Measurements from ENCODE around the gene CDIP1.
"Not testable (repeated sequence)": the region's sequence is repeated elsewhere in the genome, so short reads cannot be mapped to it uniquely, and the experiment has no call there.

CDIP1 gene

DNA sequence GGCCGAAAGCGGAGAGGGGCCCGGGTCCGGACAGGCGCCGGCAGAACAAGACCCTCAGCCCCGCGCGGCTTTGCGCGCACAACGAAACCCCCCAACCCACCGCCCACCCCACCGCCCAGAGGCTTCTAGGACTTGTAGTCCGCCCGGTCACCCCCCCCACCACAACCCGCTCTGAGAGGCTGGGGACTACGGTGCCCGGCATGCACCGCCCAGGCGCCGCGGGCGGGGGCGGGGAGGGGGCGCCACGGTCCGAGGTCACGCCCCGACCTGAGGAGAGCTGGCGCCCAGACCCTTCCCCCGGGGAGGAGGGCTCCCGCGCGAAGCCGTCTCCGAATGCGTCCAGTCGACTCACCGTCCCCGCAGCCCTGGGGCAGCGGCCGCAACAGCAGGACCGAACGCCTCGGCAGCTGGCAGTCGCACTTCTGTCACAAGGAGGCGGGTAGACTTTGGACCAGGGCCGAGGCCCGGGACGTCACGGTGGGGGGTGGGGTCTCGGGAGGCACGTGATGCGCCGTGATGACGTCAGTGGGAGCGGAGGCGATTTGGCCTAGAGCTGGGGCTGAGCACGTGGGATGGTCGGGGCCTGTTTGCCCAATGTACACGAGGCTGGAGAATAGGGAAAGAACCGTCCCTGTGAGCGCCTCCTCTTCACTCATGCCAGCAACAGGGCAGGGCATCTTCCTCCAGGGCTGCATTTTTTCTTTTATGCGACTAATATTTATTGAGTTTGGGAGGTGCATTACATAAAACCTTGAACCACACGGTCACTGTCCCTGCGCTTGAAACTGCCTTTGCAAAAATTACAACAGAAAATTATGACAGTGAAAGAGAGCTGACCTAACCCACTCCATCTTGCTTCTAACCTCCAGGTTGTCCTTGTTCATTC is at the start of gene CDIP1:
Gene CDIP1, minus strand, starts transcription at position 424 of the 886 bp plus-strand sequence. CDS start 24,643 bp downstream, outside the sequence.
- DNase-seq: peak; percentile 77 to 96

GRCh38 chr16:4586291-4586690 is 47.7 kb upstream of the CDIP1 start:
- no peak for DNase-seq

DNA sequence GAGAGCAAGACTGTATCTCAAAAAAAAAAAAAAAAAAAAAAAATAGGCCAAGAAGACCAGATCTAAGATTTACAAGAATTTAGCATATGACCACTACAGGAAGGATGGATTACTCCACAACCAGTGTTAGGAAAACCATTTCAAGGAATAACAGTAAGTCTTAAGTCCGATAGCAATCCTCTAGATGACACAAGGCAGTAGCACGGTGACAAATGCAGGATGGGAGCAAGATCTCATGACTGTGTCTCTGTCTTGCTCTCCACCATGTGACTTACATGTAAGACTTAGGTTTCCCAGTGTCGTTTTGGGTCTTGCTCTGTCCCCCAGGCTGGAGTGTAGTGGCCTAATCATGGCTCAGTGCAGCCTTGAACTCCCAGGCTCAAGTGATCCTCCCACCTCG is 45.3 kb upstream of the CDIP1 start:
- DNase-seq: no peak

GRCh38 chr16:4580250-4580649 is 41.7 kb upstream of the CDIP1 start:
- no peak for DNase-seq

DNA sequence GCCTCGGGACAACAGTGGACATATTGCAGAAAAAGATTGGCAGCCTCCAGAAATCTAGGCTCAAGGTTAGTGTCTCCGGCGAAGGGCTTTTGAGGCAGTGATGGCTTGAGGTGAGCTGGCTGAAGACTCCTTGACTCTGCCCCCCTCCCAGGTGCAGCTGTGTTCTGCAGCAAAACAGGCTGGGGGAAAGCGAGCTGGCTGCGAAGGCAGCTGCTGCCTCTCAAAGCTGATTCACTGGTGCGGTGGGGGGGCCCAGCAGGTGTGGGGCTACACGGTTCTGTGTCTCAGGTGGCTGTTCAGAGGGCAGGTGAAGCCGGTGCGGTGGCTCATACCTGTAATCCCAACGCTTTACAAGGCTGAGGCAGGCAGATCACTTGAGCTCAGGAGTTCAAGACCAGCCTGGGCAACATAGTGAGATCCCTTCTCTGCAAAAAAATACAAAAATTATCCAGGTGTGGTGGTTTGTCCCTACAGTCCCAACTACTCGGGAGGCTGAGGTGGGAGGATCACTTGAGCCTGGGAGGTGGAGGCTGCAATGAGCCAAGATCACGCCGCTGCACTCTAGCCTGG is 40.5 kb upstream of the CDIP1 start:
- no peak for DNase-seq

- no peak for DNase-seq
Measured at GRCh38 chr16:4576008-4576407, 37.4 kb upstream of the CDIP1 start.

GRCh38 chr16:4574919-4575705 is 36.5 kb upstream of the CDIP1 start:
- DNase-seq: peak in 1 of 2 donors; percentile 48

DNA sequence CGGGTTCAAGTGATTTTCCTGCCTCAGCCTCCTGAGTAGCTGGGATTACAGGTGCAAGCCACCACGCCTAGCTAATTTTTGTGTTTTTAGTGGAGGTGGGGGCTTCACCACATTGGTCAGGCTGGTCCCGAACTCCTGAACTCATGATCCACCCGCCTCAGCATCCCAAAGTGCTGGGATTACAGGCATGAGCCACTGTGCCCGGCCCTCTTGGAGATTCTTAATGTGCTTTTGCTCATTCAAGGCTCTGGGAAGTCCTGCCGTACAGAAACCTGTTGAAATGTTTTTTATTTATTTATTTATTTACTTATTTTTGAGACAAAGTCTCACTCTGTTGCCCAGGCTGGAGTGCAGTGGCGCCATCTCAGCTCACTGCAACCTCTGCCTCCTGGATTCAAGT is 35.4 kb upstream of the CDIP1 start:
- not testable (repeated sequence) for DNase-seq

DNA sequence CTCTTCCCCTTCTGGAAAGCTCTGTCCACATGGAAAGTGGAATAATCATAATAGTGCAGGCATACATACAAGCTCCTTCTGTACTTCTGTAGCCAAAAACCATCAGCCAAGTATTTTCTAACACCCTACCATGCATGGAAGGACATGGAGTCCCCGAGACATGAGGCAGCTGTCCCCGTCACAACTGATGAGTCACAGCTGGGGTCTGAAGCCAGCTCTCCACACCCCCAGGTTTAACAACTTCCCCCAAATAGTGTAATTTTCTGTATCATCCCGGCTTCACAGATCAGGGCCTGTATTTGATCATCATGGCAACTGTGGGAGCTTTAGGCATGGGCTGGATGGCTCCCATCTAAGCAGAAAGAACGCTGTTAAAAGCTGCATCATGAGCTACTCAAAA is 34.1 kb upstream of the CDIP1 start:
- DNase-seq: peak in 1 of 2 donors; percentile 82

DNA sequence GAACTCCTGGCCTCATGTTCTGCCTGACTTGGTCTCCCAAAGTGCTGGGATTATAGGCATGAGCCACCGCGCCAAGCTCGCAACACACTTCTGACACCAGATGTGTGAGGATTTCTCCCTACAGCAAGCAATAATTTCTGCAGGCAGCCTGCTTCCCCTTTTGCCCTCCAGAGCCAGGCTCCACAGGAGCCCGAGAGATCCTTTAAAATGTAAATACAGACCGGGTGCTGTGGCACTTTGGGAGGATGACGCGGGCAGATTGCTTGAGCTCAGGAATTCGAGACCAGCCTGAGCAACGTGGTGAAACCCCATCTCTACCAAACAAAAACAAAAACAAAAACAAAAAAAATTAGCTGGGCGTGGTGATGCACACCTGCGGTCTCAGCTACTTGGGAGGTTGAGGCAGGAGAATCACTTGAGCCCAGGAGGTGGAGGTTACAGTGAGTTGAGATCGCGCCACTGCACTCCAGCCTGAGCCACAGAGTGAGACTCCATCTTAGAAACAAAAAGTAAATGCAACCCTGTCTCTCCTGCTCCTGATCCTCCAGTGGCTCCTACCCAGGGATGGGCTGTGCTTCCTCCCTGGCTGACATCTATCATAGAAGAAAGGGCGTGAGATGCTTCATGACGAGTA is 32.2 kb upstream of the CDIP1 start:
- DNase-seq: no peak

DNA sequence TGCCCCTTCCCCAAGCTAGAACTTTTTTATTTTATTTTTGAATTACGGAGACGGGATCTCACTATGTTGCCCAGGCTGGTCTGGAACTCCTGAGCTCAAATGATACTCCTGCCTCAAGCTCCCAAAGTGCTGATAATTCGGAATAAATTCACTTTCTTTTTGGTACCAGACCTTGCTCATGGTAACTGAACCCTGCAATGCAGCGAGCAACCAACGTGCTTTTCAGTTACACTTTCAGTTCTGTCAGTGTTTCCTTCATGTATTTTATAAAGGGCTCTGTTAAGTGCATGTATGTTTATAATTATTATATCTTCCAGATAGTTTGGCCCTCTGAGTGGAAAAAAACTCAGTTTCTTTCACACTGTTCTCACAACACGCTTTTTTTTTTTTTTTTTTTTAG is 31.5 kb upstream of the CDIP1 start:
- no peak for DNase-seq

DNA sequence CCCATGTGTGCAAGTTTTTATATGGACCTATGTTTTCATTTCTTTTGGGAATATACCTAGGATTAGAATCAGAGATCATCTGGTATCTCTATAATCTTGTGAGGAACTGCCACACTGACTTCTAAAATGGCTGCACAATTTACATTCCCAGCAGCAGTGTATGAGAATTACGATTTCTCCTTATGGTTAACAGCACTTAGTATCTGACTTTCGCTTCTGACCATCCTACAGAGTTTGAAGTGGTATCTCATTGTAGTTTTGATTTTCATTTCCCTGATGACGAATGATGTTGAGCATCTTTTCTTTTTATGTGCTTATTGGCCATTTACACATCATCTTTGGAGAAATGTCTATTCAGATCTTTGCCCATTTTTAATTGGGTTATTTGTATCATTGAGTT is 27.6 kb upstream of the CDIP1 start:
- no peak for DNase-seq

- DNase-seq: no peak
Measured at GRCh38 chr16:4564661-4565267, 26.2 kb upstream of the CDIP1 start.

GRCh38 chr16:4561596-4561995 is 23.0 kb upstream of the CDIP1 start:
- DNase-seq: no peak

- no peak for DNase-seq
Measured at GRCh38 chr16:4557973-4558372, 19.4 kb upstream of the CDIP1 start.

GRCh38 chr16:4556580-4556979 is 18.0 kb upstream of the CDIP1 start:
- no peak for DNase-seq

DNA sequence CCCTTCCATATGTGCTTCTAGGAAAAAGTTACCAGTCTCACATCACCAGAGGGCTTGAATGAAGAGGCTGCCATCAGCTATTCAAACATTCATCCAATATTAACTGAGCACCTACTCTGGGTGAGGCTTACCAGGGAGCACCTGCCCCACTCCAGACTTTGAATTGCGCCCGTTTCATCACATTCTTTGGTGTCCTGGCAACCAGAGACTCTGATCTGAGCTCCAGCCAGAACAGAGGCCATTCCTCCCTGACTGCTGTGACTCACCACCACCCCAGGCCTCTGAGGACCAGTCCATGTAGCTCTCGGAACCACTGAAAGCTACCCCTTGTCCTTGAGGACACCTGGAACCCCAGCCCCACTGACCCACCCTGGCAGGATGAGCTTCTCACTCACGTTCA is 17.5 kb upstream of the CDIP1 start, which contains the start of gene C16orf96:
Gene C16orf96, plus strand, starts transcription at position 229 of the 400 bp plus-strand sequence. Its CDS starts 150 bp downstream, at position 379.
- no peak for DNase-seq

DNA sequence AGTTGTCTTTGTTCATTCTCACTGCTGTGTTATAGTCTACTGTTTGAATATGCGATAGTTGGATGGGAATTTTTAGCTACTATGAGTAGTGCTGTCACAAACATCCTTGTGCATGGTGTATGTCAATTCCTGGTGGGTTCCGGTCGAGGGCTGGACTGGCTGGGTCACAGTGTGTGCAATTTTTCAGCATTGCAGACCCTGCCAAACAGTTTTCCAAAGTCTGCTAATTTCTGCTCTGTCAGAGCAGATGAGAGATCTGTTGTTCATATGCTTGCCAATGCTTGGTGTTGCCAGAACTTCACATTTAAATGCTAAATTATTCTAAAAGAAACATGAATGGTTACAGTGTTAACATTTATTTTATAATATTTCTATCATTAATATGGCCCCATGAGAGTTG is 14.0 kb upstream of the CDIP1 start:
- DNase-seq: no peak

DNA sequence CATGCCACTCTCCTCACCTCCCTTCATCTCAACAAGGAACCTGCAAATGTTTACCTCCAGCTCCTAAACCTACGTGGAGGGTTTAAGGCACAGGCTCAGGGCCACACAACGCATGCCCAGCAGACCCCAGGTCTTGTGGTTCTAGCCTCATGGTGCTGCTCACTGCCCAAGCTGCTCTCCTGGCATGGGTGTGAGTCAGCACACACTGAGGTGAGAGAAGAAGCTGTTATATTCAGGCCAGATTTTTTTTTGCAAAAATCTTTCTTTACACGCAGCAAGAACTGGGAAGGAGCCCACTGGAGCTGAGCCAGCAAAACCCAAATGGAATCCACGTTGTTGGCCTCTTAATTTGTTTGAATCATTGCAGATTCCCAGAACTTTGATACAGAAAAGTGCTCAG is 12.0 kb upstream of the CDIP1 start:
- no peak for DNase-seq

DNA sequence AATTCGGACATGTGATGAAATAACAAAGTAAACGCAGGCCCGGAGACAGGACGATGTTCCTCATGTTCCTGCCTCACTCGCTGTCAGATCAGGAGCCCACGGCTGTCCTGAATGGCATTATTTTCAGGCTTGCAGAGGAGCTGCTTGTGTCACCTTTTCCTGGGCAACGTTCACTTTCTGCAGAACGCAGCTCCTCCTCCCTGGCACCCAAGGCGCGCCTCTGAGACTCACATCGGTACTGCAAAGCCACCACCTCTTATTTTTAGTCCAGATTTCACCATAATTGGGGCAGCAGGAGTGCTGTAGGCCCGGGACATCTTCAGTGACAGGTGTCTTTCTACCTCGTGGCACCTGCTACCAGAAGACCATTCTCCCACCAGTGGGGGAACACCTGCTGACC is 9.6 kb upstream of the CDIP1 start:
- no peak for DNase-seq

DNA sequence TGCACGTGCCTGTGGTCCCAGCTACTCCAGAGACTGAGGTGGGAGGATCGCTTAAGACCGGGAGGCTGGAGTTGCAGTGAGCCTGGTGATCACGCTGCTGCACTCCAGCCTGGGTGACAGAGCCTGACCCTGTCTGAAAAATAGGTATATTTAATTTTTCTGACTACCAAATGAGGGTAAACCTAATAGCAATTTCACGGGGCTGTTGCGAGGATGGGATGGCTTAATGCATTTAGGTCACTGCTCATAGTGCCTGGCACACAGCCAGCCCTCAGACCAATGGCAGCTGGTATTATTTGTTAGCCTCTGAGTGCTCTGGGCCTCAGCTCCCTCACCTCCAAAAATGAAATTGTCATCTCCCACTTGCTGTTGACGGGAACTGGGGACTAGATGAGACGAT is 5.9 kb upstream of the CDIP1 start:
- DNase-seq: no peak

DNA sequence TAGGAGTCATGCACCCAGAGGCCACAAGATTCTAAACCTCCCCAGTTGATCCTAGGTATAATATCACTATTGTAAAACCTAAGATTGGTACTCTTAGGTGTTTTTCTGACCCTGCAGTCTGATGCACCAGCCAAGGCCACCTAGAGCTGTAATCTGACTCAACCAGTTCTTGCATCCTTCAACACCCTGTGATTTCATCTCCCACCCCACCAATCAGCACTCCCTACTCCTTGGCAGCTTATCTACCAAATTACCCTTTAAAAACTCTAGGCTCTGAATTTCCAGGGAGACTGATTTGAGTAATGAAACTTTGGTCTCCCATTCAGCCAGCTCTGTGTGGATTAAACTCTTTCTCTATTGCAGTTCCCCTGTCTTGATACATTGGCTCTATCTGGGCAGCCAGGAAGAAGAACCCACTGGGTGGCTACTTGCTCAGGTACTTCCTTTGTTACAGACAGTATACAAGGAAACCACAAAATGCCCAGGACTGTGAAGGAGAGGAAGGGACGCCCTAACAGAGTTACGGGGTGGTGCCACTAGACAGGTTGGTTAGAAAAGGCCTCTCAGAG is 1.2 kb upstream of the CDIP1 start:
- DNase-seq: no peak

Measured in bone marrow (tissue), 2 donors.